CD4-positive, alpha-beta T cell treated with Interferon alpha-2 for 1 hour (primary cell): ENCODE results near the gene HNRNPD.
"Not testable (repeated sequence)": the region's sequence is repeated elsewhere in the genome, so short reads cannot be mapped to it uniquely, and the experiment has no call there.

Experiments used
- DNase-seq, 2 donors: peaks; one replicate each; pipeline ENCODE4 v3.0.0-alpha.2; 2020 to 2022

HNRNPD gene

GRCh38 chr4:82372517-82373485 is 990 bp downstream of the HNRNPD start:
- peak; percentile 63 to 77 for DNase-seq

DNA sequence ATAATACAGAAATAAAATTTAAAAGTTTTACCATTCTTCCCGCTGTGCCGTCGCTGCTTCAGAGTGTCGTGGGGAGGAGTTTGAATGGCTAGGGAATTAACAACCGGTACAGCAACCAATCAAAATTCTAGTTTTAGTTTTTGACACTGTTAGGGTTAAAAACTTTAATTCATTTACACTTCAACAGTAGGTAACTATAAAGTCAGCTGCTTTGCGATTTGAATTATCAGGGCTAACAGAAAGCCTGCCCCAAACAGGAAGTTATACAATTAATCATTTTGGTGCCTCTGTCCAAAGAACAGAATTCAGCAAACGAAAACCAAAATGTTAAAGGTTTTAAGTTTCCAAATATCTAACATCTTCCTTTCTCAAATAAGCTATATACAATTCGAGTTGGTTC is 2.3 kb downstream of the HNRNPD start:
- peak in 1 of 2 donors; percentile 28 for DNase-seq

- DNase-seq, result peak in 1 of 2 donors; percentile 24
Observed at GRCh38 chr4:82367438-82368097, 6.2 kb downstream of the HNRNPD start.

GRCh38 chr4:82366431-82366830 is 7.4 kb downstream of the HNRNPD start:
- not testable (repeated sequence) for DNase-seq

DNA sequence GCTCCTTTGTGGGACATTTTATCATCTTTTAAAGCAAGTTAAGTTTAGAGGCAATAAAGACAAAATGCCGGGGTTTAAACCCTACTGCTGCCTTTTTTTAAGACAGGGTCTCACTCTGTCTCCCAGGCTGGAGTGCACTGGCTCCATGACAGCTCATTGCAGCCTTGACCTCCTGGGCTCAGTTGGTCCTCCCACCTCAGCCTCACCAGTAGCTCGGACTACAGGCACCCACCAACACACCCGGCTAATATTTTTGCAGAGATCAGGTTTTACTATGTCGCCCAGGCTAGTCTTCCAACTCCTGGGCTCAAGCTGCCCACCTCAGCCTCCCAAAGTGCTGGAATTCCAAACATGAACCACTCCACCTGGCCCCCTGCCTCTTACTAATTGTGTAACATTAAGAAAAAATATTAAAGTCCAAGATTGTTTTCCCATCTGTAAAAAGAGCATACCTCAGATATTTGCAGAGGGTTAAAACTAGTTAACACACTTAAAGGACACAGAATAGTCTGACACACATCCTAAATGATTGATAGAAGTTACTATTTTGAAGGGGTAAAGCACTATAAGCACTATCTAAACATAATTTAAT is 9.8 kb downstream of the HNRNPD start:
- DNase-seq, result no peak

- DNase-seq, result no peak
Observed at GRCh38 chr4:82362565-82362964, 11.2 kb downstream of the HNRNPD start.

GRCh38 chr4:82360298-82361177 is 13.3 kb downstream of the HNRNPD start:
- DNase-seq, result peak in 1 of 2 donors; percentile 60

DNA sequence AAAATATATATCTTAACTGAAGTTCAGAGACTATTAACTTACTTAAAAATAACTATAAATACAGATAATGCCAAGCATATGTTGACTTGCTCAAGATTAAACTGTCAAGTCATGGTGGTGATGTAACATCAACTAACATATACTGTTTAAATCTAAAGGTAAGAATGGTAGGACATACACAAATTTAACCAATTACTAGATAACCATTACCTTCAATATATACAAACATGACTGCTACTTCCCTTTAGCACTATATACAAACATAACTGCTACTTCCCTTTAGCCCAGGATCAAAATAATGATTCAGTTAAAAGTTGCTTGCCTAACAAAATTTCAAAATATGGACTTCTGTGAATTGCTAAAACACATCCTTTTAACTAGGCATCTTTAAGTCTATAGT is 14.9 kb downstream of the HNRNPD start:
- DNase-seq, result no peak

DNA sequence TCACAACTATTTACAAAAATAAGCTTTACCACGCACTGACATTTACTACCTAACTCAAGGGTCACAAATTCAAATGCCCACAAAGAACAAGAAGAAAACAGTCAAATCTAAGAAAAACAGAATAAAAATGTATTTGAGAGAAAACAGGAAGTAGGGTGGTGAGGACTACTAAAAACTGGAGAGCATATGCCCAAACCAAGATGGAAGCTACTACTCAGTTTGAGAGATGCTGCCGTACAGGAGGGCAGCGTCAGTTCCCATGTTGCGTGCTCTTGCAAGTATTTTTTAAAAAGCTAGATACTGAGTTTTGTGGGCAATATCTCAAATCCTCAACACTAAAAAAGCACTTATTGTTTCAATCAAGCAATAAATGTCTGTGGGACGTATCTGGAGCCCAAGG is 16.2 kb downstream of the HNRNPD start:
- DNase-seq, result no peak

DNA sequence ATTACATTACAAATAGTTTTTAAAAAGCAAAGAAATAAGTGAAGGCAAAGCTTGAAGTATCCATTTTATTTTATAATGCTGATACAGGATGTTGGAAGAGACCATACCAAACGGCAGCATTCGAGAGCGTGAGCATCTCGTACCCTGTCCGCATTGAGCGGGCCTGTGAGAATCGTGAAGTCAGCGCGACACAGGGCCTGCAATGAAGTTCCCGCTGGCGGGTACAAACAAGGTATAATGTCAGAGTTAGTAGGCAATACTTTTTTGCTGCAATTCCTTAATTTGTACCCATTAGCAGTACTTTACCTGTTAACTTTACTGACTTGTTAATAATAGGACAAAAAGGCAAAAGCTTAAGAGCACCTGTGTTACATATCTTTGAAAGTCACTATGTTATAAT is 19.0 kb downstream of the HNRNPD start:
- no peak for DNase-seq

GRCh38 chr4:82352825-82353366 is 20.9 kb downstream of the HNRNPD start:
- DNase-seq, result no peak

DNA sequence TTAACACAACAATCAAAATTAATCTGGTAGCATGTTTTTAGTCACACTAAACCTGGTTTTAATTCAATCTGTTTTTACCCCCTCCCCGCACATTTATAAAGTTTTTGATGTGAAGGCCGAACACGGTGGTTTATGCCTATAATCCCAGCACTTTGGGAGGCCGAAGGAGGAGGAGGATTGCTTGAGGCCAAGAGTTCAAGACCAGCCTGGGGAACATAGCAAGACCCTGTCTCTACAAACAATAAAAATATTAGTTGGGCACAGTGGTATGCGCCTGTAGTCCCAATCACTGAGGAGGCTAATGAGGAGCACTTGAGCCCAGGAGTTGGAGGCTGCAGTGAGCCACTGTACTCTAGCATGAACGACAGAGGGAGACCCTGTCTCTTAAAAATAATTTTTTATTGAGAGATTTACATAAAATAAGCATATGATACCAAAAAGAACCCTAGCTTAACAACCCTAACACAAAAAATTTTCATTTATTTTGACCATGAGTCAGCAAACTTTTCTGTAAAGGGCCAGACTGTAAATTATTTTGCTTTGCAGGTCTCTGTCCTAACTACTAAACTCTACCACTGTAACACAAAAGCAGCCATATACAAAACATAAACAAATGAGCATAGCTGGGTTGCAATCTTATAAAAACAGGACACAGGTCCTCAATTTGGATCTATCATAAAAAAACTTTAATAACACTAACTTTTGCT is 21.5 kb downstream of the HNRNPD start:
- DNase-seq, result no peak

- no peak for DNase-seq
Observed at GRCh38 chr4:82346126-82346525, 27.7 kb downstream of the HNRNPD start.

DNA sequence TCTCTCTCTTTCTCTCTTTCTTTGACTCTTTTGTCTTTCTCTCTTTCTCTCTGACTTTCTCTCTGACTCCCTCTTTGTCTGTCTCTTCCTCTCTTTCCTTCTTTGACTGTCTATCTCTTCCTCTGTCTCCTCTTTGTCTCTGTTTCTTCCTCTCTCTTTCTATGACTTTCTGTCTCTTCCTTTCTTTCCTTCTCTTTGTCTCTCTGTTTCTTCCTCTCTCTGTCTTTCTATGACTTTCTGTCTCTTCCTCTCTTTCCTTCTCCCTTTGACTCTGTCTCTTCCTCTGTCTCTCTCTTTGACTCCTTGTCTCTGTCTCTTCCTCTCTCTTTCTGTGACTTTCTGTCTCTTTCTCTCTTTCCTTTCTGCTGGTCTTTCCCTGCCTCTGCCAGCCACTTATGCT is 38.7 kb downstream of the HNRNPD start:
- no peak for DNase-seq

DNA sequence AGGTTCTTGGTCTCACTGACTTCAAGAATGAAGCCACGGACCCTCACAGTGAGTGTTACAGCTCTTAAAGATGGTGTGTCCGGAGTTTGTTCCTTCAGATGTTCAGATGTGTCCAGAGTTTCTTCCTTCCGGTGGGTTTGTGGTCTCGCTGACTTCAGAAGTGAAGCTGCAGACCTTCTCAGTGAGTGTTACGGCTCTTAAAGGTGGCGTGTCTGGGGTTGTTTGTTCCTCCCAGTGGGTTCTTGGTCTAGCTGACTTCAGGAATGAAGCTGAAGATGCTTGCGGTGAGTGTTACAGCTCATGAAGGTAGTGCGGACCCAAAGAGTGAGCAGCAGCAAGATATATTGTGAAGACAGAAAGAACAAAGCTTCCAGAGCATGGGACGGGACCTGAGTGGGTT is 40.1 kb downstream of the HNRNPD start:
- not testable (repeated sequence) for DNase-seq

- no peak for DNase-seq
Observed at GRCh38 chr4:82331814-82332213, 42.0 kb downstream of the HNRNPD start.

DNA sequence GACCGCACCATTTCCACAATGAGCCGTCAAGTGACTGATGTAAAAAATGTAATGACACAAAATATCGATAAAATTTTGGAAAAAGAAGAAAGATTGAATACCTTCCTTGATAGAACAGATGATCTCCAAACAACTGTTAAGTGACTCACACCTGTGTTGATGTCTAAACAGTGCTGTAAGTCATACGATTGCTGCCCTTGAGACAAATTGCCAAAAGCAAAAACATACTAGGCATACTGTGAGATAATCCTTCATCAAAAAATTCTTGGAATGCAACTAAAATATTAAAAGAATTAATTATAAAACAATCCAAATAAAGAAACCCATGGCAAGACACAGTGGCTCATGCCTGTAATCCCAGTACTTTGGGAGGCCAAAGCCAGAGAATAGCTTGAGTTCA is 53.4 kb downstream of the HNRNPD start:
- DNase-seq, result no peak

DNA sequence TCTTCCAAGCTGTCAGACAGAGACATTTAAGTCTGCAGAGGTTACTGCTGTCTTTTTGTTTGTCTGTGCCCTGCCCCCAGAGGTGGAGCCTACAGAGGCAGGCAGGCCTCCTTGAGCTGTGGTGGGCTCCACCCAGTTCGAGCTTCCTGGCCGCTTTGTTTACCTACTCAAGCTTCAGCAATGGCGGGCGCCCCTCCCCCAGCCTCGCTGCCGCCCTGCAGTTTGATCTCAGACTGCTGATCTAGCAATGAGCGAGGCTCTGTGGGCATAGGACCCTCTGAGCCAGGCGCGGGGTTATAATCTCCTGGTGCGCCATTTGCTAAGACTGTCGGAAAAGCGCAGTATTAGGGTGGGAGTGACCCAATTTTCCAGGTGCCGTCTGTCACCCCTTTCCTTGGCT is 70.7 kb downstream of the HNRNPD start:
- not testable (repeated sequence) for DNase-seq
